ENCODE data around the gene RRP7A.

RRP7A gene

DNA sequence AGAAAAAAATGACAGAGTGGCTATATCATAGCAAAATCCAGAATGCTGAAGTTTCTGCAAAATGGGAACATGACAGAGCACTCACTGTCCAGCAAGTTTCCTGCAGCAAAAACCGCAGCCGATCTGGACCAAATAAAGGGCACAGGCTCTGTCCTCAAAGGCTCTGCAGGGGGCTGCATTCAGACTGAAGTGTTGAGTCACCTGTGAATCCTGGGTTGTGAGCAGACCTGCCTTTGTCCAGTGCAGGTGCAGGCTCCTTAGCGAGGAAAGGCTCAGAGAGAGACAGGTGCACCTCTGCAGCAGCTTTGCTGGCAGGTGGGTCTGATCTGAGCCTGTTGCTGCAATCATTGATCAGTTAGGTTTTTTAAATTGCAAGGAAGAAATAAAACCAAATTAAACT is 58.1 kb downstream of the RRP7A start:
- no peaks in the 10 kb centered on the region for H3K9me3 ChIP-seq (ENCODE audit: low read length)
- no peaks in the 10 kb centered on the region for H3K36me3 ChIP-seq (ENCODE audit: insufficient read depth, low read length)
- H3K4me3 ChIP-seq (ENCODE audit: low read depth, low read length, poor library complexity, severe bottlenecking): no peak overlapping the region
- no peaks in the 10 kb centered on the region for H3K79me2 ChIP-seq (ENCODE audit: insufficient read depth, low read length)
- H2AFZ ChIP-seq (ENCODE audit: low read length): no peak overlapping the region
- H3K9ac ChIP-seq (ENCODE audit: low read length): no peak overlapping the region
- H3K9me2 ChIP-seq (ENCODE audit: low read depth, low read length): no peaks in the 10 kb centered on the region
- no peaks in the 10 kb centered on the region for H3F3A ChIP-seq (ENCODE audit: insufficient read depth, low read length)
- no peaks in the 10 kb centered on the region for H3K4me1 ChIP-seq (ENCODE audit: insufficient read depth, low read length, severe bottlenecking)
- H4K20me1 ChIP-seq (ENCODE audit: insufficient read depth, low read length): no peaks in the 10 kb centered on the region
- H3K4me2 ChIP-seq (ENCODE audit: low read length): no peak overlapping the region
- 0 out of 2 replicates have a peak, but pooled peaks cover 11% of the 10 kb centered on the region for H3K27me3 ChIP-seq (ENCODE audit: insufficient read depth, low read length)
- no peak overlapping the region for H3K27ac ChIP-seq (ENCODE audit: low read depth, low read length, poor library complexity, severe bottlenecking)
- TF ChIP-seq, protein P1, sequence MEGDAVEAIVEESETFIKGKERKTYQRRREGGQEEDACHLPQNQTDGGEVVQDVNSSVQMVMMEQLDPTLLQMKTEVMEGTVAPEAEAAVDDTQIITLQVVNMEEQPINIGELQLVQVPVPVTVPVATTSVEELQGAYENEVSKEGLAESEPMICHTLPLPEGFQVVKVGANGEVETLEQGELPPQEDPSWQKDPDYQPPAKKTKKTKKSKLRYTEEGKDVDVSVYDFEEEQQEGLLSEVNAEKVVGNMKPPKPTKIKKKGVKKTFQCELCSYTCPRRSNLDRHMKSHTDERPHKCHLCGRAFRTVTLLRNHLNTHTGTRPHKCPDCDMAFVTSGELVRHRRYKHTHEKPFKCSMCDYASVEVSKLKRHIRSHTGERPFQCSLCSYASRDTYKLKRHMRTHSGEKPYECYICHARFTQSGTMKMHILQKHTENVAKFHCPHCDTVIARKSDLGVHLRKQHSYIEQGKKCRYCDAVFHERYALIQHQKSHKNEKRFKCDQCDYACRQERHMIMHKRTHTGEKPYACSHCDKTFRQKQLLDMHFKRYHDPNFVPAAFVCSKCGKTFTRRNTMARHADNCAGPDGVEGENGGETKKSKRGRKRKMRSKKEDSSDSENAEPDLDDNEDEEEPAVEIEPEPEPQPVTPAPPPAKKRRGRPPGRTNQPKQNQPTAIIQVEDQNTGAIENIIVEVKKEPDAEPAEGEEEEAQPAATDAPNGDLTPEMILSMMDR (IDR thresholded peaks at IDR 0.05; ENCODE audit: low read length): no peak
- TF ChIP-seq EZH2 (IDR thresholded peaks at IDR 0.05; ENCODE audit: borderline replicate concordance, low read length): no peak

Data from OCI-LY1 (cell line).